Measurements from ENCODE around the gene RARB. TPM values are rescaled to one million over a fixed set of nuclear protein-coding genes. Genes with fewer than 3 reads are reported as not detected.

The RARB gene
- total RNA-seq, 1 experiment from 2014 or later, result 0.24 TPM

- Histone ChIP-seq H3K9me3 (ENCODE audit: low read depth, low read length, poor library complexity, severe bottlenecking) (no peaks in the 10 kb centered on the region), H3K27me3 (replicated peaks; ENCODE audit: insufficient read depth, low read depth, low read length, poor library complexity) (no peaks in the 10 kb centered on the region), H3K4me1 (ENCODE audit: insufficient read depth, low read length, poor library complexity, severe bottlenecking) (no peaks in the 10 kb centered on the region), H3K4me3 (ENCODE audit: low read depth, low read length, poor library complexity, severe bottlenecking) (no peak overlapping the region), H3K36me3 (ENCODE audit: insufficient read depth, low read length, poor library complexity, severe bottlenecking) (no peaks in the 10 kb centered on the region), H3K27ac (ENCODE audit: low read depth, low read length, poor library complexity, severe bottlenecking) (no peak overlapping the region)
- ChIA-PET POLR2A (ENCODE audit: low non-redundant PET) (no interaction called here), CTCF (no interaction called here)
- no peak for DNase-seq (ENCODE audit: low spot score)
- no peak for TF ChIP-seq EZH2 (IDR thresholded peaks at IDR 0.05; ENCODE audit: borderline replicate concordance, low read depth, low read length, poor library complexity, severe bottlenecking)
- TF ChIP-seq, protein P1, sequence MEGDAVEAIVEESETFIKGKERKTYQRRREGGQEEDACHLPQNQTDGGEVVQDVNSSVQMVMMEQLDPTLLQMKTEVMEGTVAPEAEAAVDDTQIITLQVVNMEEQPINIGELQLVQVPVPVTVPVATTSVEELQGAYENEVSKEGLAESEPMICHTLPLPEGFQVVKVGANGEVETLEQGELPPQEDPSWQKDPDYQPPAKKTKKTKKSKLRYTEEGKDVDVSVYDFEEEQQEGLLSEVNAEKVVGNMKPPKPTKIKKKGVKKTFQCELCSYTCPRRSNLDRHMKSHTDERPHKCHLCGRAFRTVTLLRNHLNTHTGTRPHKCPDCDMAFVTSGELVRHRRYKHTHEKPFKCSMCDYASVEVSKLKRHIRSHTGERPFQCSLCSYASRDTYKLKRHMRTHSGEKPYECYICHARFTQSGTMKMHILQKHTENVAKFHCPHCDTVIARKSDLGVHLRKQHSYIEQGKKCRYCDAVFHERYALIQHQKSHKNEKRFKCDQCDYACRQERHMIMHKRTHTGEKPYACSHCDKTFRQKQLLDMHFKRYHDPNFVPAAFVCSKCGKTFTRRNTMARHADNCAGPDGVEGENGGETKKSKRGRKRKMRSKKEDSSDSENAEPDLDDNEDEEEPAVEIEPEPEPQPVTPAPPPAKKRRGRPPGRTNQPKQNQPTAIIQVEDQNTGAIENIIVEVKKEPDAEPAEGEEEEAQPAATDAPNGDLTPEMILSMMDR (conservative IDR thresholded peaks at IDR 0.05; ENCODE audit: low read depth, low read length), result no peak
- no TSS peak for BruUV-seq (replicated peaks)
- intact Hi-C loops (cut with micrococcal nuclease; ENCODE audit: unreplicated experiment), result no loop called here
Measured at GRCh38 chr3:25515171-25515570, 87.1 kb downstream of the RARB start.

GRCh38 chr3:25520926-25521559, 93.0 kb downstream of the RARB start:
- DNase-seq (ENCODE audit: low spot score), result no peak
- Histone ChIP-seq H3K4me1 (ENCODE audit: insufficient read depth, low read length, poor library complexity, severe bottlenecking) (no peaks in the 10 kb centered on the region), H3K4me3 (ENCODE audit: low read depth, low read length, poor library complexity, severe bottlenecking) (no peak overlapping the region), H3K27ac (ENCODE audit: low read depth, low read length, poor library complexity, severe bottlenecking) (no peak overlapping the region), H3K36me3 (ENCODE audit: insufficient read depth, low read length, poor library complexity, severe bottlenecking) (no peaks in the 10 kb centered on the region), H3K9me3 (ENCODE audit: low read depth, low read length, poor library complexity, severe bottlenecking) (no peaks in the 10 kb centered on the region), H3K27me3 (replicated peaks; ENCODE audit: insufficient read depth, low read depth, low read length, poor library complexity) (no peaks in the 10 kb centered on the region)
- TF ChIP-seq EZH2 (IDR thresholded peaks at IDR 0.05; ENCODE audit: borderline replicate concordance, low read depth, low read length, poor library complexity, severe bottlenecking), result no peak
- TF ChIP-seq, protein P1 (conservative IDR thresholded peaks at IDR 0.05; ENCODE audit: low read depth, low read length), result no peak
- ChIA-PET CTCF (no interaction called here), POLR2A (ENCODE audit: low non-redundant PET) (no interaction called here)
- intact Hi-C loops (cut with micrococcal nuclease; ENCODE audit: unreplicated experiment), result no loop called here
- BruUV-seq (replicated peaks), result no TSS peak

DNA sequence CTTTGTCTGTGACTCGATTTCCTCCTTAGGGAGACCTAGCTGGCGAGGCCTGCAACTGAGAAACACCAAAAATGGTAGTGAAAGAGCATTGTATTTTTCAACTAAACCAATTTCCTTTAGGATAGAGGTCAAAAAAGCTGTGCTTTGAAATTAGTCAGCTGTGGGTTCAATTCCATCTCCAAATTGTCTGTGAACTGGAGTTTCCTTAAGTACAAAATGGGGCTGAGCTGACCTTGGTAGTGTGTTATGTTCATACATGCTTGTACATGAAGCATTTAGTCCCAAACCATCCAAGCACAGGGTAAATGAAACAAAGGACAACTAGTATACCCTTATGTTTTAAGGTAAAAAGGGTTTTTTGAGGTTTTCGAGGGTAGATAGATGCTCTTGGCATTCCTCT, 99.3 kb downstream of the RARB start:
- intact Hi-C loops (cut with micrococcal nuclease; ENCODE audit: unreplicated experiment), result no loop called here
- BruUV-seq (replicated peaks), result no TSS peak
- TF ChIP-seq, protein P1 (conservative IDR thresholded peaks at IDR 0.05; ENCODE audit: low read depth, low read length), result no peak
- no peak for TF ChIP-seq EZH2 (IDR thresholded peaks at IDR 0.05; ENCODE audit: borderline replicate concordance, low read depth, low read length, poor library complexity, severe bottlenecking)
- Histone ChIP-seq H3K9me3 (ENCODE audit: low read depth, low read length, poor library complexity, severe bottlenecking) (no peaks in the 10 kb centered on the region), H3K4me3 (ENCODE audit: low read depth, low read length, poor library complexity, severe bottlenecking) (no peak overlapping the region), H3K36me3 (ENCODE audit: insufficient read depth, low read length, poor library complexity, severe bottlenecking) (no peaks in the 10 kb centered on the region), H3K4me1 (ENCODE audit: insufficient read depth, low read length, poor library complexity, severe bottlenecking) (no peaks in the 10 kb centered on the region), H3K27me3 (replicated peaks; ENCODE audit: insufficient read depth, low read depth, low read length, poor library complexity) (no peaks in the 10 kb centered on the region), H3K27ac (ENCODE audit: low read depth, low read length, poor library complexity, severe bottlenecking) (no peak overlapping the region)
- POLR2A ChIA-PET (ENCODE audit: low non-redundant PET), result no interaction called here
- CTCF ChIA-PET, result no interaction called here
- DNase-seq (ENCODE audit: low spot score), result no peak
